Neural crest cell (in vitro differentiated cells): Measurements from ENCODE around the gene SIRT4. TPM values are rescaled to one million over a fixed set of nuclear protein-coding genes. Genes with fewer than 3 reads are reported as not detected.

Experiments used
- DNase-seq: peaks from one replicate; pipeline ENCODE4 v3.0.0; 2021; ENCODE audit warnings: low read depth, mixed read lengths, low spot score
- H3K27ac Mint-ChIP-seq: one replicate; pipeline ENCODE4 v1.8.0; 2021; ENCODE audit warnings: mild to moderate bottlenecking, mixed read lengths; ENCODE audit not compliant: unreplicated experiment
- H3K27me3 Mint-ChIP-seq: 2 replicates; pipeline ENCODE4 v1.8.0; 2021; ENCODE audit warnings: low read depth, mild to moderate bottlenecking, mixed read lengths
- H3K36me3 Mint-ChIP-seq: 2 replicates; pipeline ENCODE4 v1.8.0; 2021; ENCODE audit warnings: low read depth, mild to moderate bottlenecking, mixed read lengths
- H3K4me1 Mint-ChIP-seq: 2 replicates; pipeline ENCODE4 v1.8.0; 2021; ENCODE audit warnings: mixed read lengths
- H3K4me3 Mint-ChIP-seq: one replicate; pipeline ENCODE4 v1.8.0; 2021; ENCODE audit warnings: mild to moderate bottlenecking, mixed read lengths
- H3K9me3 Mint-ChIP-seq: 2 replicates; pipeline ENCODE4 v1.8.0; 2021; ENCODE audit warnings: mixed read lengths
- CTCF ChIP-seq: fragments of 200-600 bp; sonication (generic); conservative IDR thresholded peaks from 2 replicates; pipeline ENCODE4 v1.5.0; 2021; ENCODE audit warnings: antibody characterized with exemption, mild to moderate bottlenecking
- total RNA-seq: library from RNA; stranded (reverse); gene quantifications from 2 replicates; pipeline ENCODE4 v1.2.1, GENCODE V29; 2021

Gene SIRT4
- total RNA-seq, 1 donor from 2014 or later, result 1.7 TPM

- H3K9me3 Mint-ChIP-seq, result no peaks in the 10 kb centered on the region
- peaks cover 3% of the 10 kb centered on the region for H3K27me3 Mint-ChIP-seq
- no peaks in the 10 kb centered on the region for H3K4me1 Mint-ChIP-seq
- H3K4me3 Mint-ChIP-seq, result peak overlapping the region; percentile 54
- TF ChIP-seq CTCF, result no peak
- no peak overlapping the region for H3K27ac Mint-ChIP-seq
- no peak for DNase-seq
- peaks cover 13% of the 10 kb centered on the region for H3K36me3 Mint-ChIP-seq
Measured at GRCh38 chr12:120350576-120351350, 48.6 kb downstream of the SIRT4 start.

- DNase-seq, result no peak
- no peaks in the 10 kb centered on the region for H3K9me3 Mint-ChIP-seq
- no peak for TF ChIP-seq CTCF
- H3K36me3 Mint-ChIP-seq, result peaks cover 20% of the 10 kb centered on the region
- H3K27me3 Mint-ChIP-seq, result peaks cover 3% of the 10 kb centered on the region
- H3K4me3 Mint-ChIP-seq, result no peak overlapping the region
- peaks cover 10% of the 10 kb centered on the region for H3K4me1 Mint-ChIP-seq
- no peak overlapping the region for H3K27ac Mint-ChIP-seq
Measured at GRCh38 chr12:120352117-120352516, 50.0 kb downstream of the SIRT4 start.

DNA sequence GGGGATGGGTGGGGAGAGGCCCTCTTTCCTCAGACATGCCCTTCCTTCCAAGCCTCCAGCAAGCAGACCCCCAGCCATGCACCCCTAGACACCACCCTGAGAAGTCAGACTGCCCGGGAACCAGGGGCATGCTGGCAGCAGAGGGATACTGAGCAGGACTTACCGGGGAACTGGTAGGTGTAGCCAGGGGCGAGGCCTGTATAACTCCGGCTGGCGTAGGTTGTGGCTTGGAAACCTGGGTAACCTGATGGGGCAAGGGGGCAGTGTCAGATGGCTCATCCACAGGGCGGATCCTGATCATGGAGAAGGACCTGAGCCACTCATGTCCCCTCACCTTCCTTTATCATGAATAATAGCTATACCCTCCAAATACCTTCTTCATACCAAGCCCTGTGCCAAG lies 51.0 kb downstream of the SIRT4 start:
- no peak overlapping the region for H3K27ac Mint-ChIP-seq
- no peaks in the 10 kb centered on the region for H3K9me3 Mint-ChIP-seq
- peaks cover 21% of the 10 kb centered on the region for H3K4me1 Mint-ChIP-seq
- H3K36me3 Mint-ChIP-seq, result peaks cover 27% of the 10 kb centered on the region
- H3K27me3 Mint-ChIP-seq, result peaks cover 3% of the 10 kb centered on the region
- no peak for DNase-seq
- no peak for TF ChIP-seq CTCF
- peak overlapping the region; percentile 27 for H3K4me3 Mint-ChIP-seq

GRCh38 chr12:120353556-120354317 lies 51.6 kb downstream of the SIRT4 start:
- Mint-ChIP-seq H3K36me3 (peaks cover 28% of the 10 kb centered on the region), H3K9me3 (no peaks in the 10 kb centered on the region), H3K4me1 (peaks cover 27% of the 10 kb centered on the region), H3K27me3 (peaks cover 3% of the 10 kb centered on the region), H3K4me3 (peak overlapping the region; percentile 27), H3K27ac (no peak overlapping the region)
- no peak for TF ChIP-seq CTCF
- no peak for DNase-seq

DNA sequence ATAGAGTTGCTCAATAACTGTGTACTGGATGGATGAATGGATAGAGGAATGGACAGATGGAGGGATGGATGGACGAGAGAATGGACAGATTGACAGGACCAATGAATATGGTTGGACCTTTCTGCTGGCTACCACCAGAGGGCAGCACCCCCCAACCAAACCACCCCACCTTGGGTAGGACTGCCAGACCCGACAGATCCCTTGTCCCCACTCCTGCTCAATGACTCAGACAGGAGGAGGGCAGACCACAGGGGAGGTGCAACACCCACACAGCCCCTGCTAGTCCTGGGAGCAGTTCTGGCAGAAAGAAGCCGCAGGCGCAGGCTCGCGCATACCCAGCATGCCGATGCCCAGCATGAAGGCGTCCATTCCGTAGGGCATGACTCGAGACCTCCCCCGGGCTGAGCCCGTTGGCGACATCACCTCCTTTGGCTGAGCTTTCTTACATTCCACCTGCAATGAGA lies 54.5 kb downstream of the SIRT4 start:
- peak; percentile 85 for TF ChIP-seq CTCF
- H3K4me1 Mint-ChIP-seq, result peaks cover 53% of the 10 kb centered on the region
- H3K36me3 Mint-ChIP-seq, result peaks cover 39% of the 10 kb centered on the region
- DNase-seq, result peak; percentile 72
- H3K9me3 Mint-ChIP-seq, result no peaks in the 10 kb centered on the region
- no peak overlapping the region for H3K27ac Mint-ChIP-seq
- H3K27me3 Mint-ChIP-seq, result peaks cover 6% of the 10 kb centered on the region
- peak overlapping the region; percentile 52 for H3K4me3 Mint-ChIP-seq
